ENCODE data around the gene GNAL.

The GNAL gene

GRCh38 chr18:11726556-11726955 is 37.5 kb downstream of the GNAL start:
- H3K4me1 ChIP-seq (ENCODE audit: insufficient read depth, low read length): no peaks in the 10 kb centered on the region
- H3K36me3 ChIP-seq (ENCODE audit: insufficient read depth, low read length): no peaks in the 10 kb centered on the region
- no peaks in the 10 kb centered on the region for H3K9me3 ChIP-seq (ENCODE audit: control insufficient read depth, insufficient read depth, low read length)
- no peak overlapping the region for H3K9ac ChIP-seq (ENCODE audit: low read depth, low read length)

- Histone ChIP-seq H3K9ac (ENCODE audit: low read depth, low read length) (no peak overlapping the region), H3K9me3 (ENCODE audit: control insufficient read depth, insufficient read depth, low read length) (no peaks in the 10 kb centered on the region), H3K4me1 (ENCODE audit: insufficient read depth, low read length) (no peaks in the 10 kb centered on the region), H3K36me3 (ENCODE audit: insufficient read depth, low read length) (no peaks in the 10 kb centered on the region)
Measured at GRCh38 chr18:11728249-11728648, 39.2 kb downstream of the GNAL start.

- no peak overlapping the region for H3K9ac ChIP-seq (ENCODE audit: low read depth, low read length)
- no peaks in the 10 kb centered on the region for H3K4me1 ChIP-seq (ENCODE audit: insufficient read depth, low read length)
Measured at GRCh38 chr18:11729556-11729955, 40.5 kb downstream of the GNAL start.

GRCh38 chr18:11733031-11733430 is 44.0 kb downstream of the GNAL start:
- H3K36me3 ChIP-seq (ENCODE audit: insufficient read depth, low read length): no peaks in the 10 kb centered on the region
- H3K4me1 ChIP-seq (ENCODE audit: insufficient read depth, low read length): no peaks in the 10 kb centered on the region
- no peak overlapping the region for H3K9ac ChIP-seq (ENCODE audit: low read depth, low read length)
- no peaks in the 10 kb centered on the region for H3K9me3 ChIP-seq (ENCODE audit: control insufficient read depth, insufficient read depth, low read length)

More at GRCh38 chr18:11729556-11729955, 40.5 kb downstream of the GNAL start:
- Histone ChIP-seq H3K9me3 (ENCODE audit: control insufficient read depth, insufficient read depth, low read length) (no peaks in the 10 kb centered on the region), H3K36me3 (ENCODE audit: insufficient read depth, low read length) (no peaks in the 10 kb centered on the region)

GRCh38 chr18:11736656-11737055 is 47.6 kb downstream of the GNAL start:
- H3K36me3 ChIP-seq (ENCODE audit: insufficient read depth, low read length): no peaks in the 10 kb centered on the region
- H3K9ac ChIP-seq (ENCODE audit: low read depth, low read length): no peak overlapping the region
- H3K9me3 ChIP-seq (ENCODE audit: control insufficient read depth, insufficient read depth, low read length): no peaks in the 10 kb centered on the region
- no peaks in the 10 kb centered on the region for H3K4me1 ChIP-seq (ENCODE audit: insufficient read depth, low read length)

GRCh38 chr18:11739893-11740292 is 50.8 kb downstream of the GNAL start:
- Histone ChIP-seq H3K9me3 (ENCODE audit: control insufficient read depth, insufficient read depth, low read length) (no peaks in the 10 kb centered on the region), H3K9ac (ENCODE audit: low read depth, low read length) (no peak overlapping the region), H3K36me3 (ENCODE audit: insufficient read depth, low read length) (no peaks in the 10 kb centered on the region), H3K4me1 (ENCODE audit: insufficient read depth, low read length) (peaks cover 4% of the 10 kb centered on the region; the same call in 1 of the 2 replicates)

GRCh38 chr18:11740461-11740860 is 51.4 kb downstream of the GNAL start:
- Histone ChIP-seq H3K4me1 (ENCODE audit: insufficient read depth, low read length) (peaks cover 4% of the 10 kb centered on the region; the same call in 1 of the 2 replicates), H3K9ac (ENCODE audit: low read depth, low read length) (no peak overlapping the region), H3K9me3 (ENCODE audit: control insufficient read depth, insufficient read depth, low read length) (no peaks in the 10 kb centered on the region), H3K36me3 (ENCODE audit: insufficient read depth, low read length) (no peaks in the 10 kb centered on the region)

- H3K9me3 ChIP-seq (ENCODE audit: control insufficient read depth, insufficient read depth, low read length): no peaks in the 10 kb centered on the region
- no peak overlapping the region for H3K9ac ChIP-seq (ENCODE audit: low read depth, low read length)
- H3K36me3 ChIP-seq (ENCODE audit: insufficient read depth, low read length): no peaks in the 10 kb centered on the region
- H3K4me1 ChIP-seq (ENCODE audit: insufficient read depth, low read length): peaks cover 4% of the 10 kb centered on the region; the same call in 1 of the 2 replicates
Measured at GRCh38 chr18:11741505-11742145, 52.6 kb downstream of the GNAL start.

- no peaks in the 10 kb centered on the region for H3K9me3 ChIP-seq (ENCODE audit: control insufficient read depth, insufficient read depth, low read length)
- no peaks in the 10 kb centered on the region for H3K36me3 ChIP-seq (ENCODE audit: insufficient read depth, low read length)
- peaks cover 4% of the 10 kb centered on the region; the same call in 1 of the 2 replicates for H3K4me1 ChIP-seq (ENCODE audit: insufficient read depth, low read length)
- H3K9ac ChIP-seq (ENCODE audit: low read depth, low read length): no peak overlapping the region
Measured at GRCh38 chr18:11745521-11745920, 56.5 kb downstream of the GNAL start.

- peaks cover 4% of the 10 kb centered on the region; the same call in 1 of the 2 replicates for H3K4me1 ChIP-seq (ENCODE audit: insufficient read depth, low read length)
- no peaks in the 10 kb centered on the region for H3K36me3 ChIP-seq (ENCODE audit: insufficient read depth, low read length)
- H3K9me3 ChIP-seq (ENCODE audit: control insufficient read depth, insufficient read depth, low read length): no peaks in the 10 kb centered on the region
- no peak overlapping the region for H3K9ac ChIP-seq (ENCODE audit: low read depth, low read length)
Measured at GRCh38 chr18:11747286-11747685, 58.2 kb downstream of the GNAL start.

- Histone ChIP-seq H3K36me3 (ENCODE audit: insufficient read depth, low read length) (no peaks in the 10 kb centered on the region), H3K9me3 (ENCODE audit: control insufficient read depth, insufficient read depth, low read length) (no peaks in the 10 kb centered on the region), H3K4me1 (ENCODE audit: insufficient read depth, low read length) (peaks cover 4% of the 10 kb centered on the region; the same call in 1 of the 2 replicates), H3K9ac (ENCODE audit: low read depth, low read length) (no peak overlapping the region)
Measured at GRCh38 chr18:11747731-11748130, 58.7 kb downstream of the GNAL start.

- H3K4me1 ChIP-seq (ENCODE audit: insufficient read depth, low read length): 0 out of 2 replicates have a peak, but pooled peaks cover 3% of the 10 kb centered on the region
- no peak overlapping the region for H3K9ac ChIP-seq (ENCODE audit: low read depth, low read length)
- no peaks in the 10 kb centered on the region for H3K9me3 ChIP-seq (ENCODE audit: control insufficient read depth, insufficient read depth, low read length)
- no peaks in the 10 kb centered on the region for H3K36me3 ChIP-seq (ENCODE audit: insufficient read depth, low read length)
Measured at GRCh38 chr18:11749305-11749704, 60.2 kb downstream of the GNAL start.

- Histone ChIP-seq H3K36me3 (ENCODE audit: insufficient read depth, low read length) (no peaks in the 10 kb centered on the region), H3K4me1 (ENCODE audit: insufficient read depth, low read length) (no peaks in the 10 kb centered on the region), H3K9ac (ENCODE audit: low read depth, low read length) (no peak overlapping the region), H3K9me3 (ENCODE audit: control insufficient read depth, insufficient read depth, low read length) (no peaks in the 10 kb centered on the region)
Measured at GRCh38 chr18:11750171-11750570, 61.1 kb downstream of the GNAL start.

- no peaks in the 10 kb centered on the region for H3K9me3 ChIP-seq (ENCODE audit: control insufficient read depth, insufficient read depth, low read length)
- H3K4me1 ChIP-seq (ENCODE audit: insufficient read depth, low read length): no peaks in the 10 kb centered on the region
- H3K36me3 ChIP-seq (ENCODE audit: insufficient read depth, low read length): no peaks in the 10 kb centered on the region
- H3K9ac ChIP-seq (ENCODE audit: low read depth, low read length): peak overlapping the region; percentile 54; the same call in 1 of the 2 replicates
Measured at GRCh38 chr18:11750581-11751310, 61.7 kb downstream of the GNAL start.
